DND-41 (cell line): ENCODE results near the gene LMNTD1.

Experiments used
- ATAC-seq: fragments of 200-7000 bp; cut with Tn5 transposase; 3 replicates; pipeline ENCODE4 v1.9.1; 2021; ENCODE audit warnings: low read depth; ENCODE audit not compliant: insufficient read depth
- DNase-seq: peaks from one replicate; pipeline ENCODE4 v3.0.0-alpha.2; 2020
- H2AFZ ChIP-seq: 2 replicates; pipeline ENCODE4 v1.6.0; 2012; ENCODE audit warnings: low read depth, low read length
- H3K27ac ChIP-seq: 2 replicates; pipeline ENCODE4 v1.5.1; 2012; ENCODE audit warnings: low read length, inconsistent platforms
- H3K27me3 ChIP-seq: fragments of 200-600 bp; sonication (generic); 2 replicates; pipeline ENCODE4 v1.6.0; 2012; ENCODE audit warnings: low read length, mild to moderate bottlenecking, inconsistent platforms; ENCODE audit not compliant: insufficient read depth, poor library complexity
- H3K36me3 ChIP-seq: 2 replicates; pipeline ENCODE4 v1.5.1; 2012; ENCODE audit warnings: low read length, inconsistent platforms; ENCODE audit not compliant: insufficient read depth
- H3K4me1 ChIP-seq: 2 replicates; pipeline ENCODE4 v1.5.1; 2012; ENCODE audit warnings: mild to moderate bottlenecking, low read length; ENCODE audit not compliant: insufficient read depth
- H3K4me2 ChIP-seq: 2 replicates; pipeline ENCODE4 v1.6.0; 2012; ENCODE audit warnings: mild to moderate bottlenecking, moderate library complexity, low read length, inconsistent platforms; ENCODE audit not compliant: insufficient read depth
- H3K4me3 ChIP-seq, 2 experiments: fragments of 200-600 bp in 1 of 2; shearing (Covaris generic) in 1 of 2; 2 replicates each; pipeline ENCODE4 v1.5.1; 2012 to 2016; ENCODE audit warnings: inconsistent platforms in 2 of 2, low read length in 2 of 2, mild to moderate bottlenecking in 2 of 2, low read depth in 1 of 2, moderate library complexity in 1 of 2
- H3K79me2 ChIP-seq: 2 replicates; pipeline ENCODE4 v1.6.0; 2012; ENCODE audit warnings: low read length, inconsistent platforms; ENCODE audit not compliant: insufficient read depth
- H3K9ac ChIP-seq: 2 replicates; pipeline ENCODE4 v1.6.0; 2012; ENCODE audit warnings: low read depth, mild to moderate bottlenecking, inconsistent platforms, low read length, moderate library complexity
- H3K9me3 ChIP-seq: 2 replicates; pipeline ENCODE4 v1.5.1; 2012; ENCODE audit warnings: low read length, moderate library complexity, mild to moderate bottlenecking, inconsistent platforms; ENCODE audit not compliant: insufficient read depth, severe bottlenecking
- H4K20me1 ChIP-seq: 2 replicates; pipeline ENCODE4 v1.6.0; 2012; ENCODE audit warnings: low read length; ENCODE audit not compliant: insufficient read depth
- EZH2 ChIP-seq: IDR thresholded peaks from 3 replicates; pipeline ENCODE4 v1.6.1; 2012; ENCODE audit warnings: borderline replicate concordance, low read depth, mild to moderate bottlenecking, moderate library complexity, low read length, inconsistent platforms; ENCODE audit not compliant: severe bottlenecking
- TF ChIP-seq, protein P1 (sequence below): IDR thresholded peaks from 2 replicates; pipeline ENCODE4 v1.5.1; 2012; ENCODE audit warnings: borderline replicate concordance, low read length, moderate library complexity, mild to moderate bottlenecking; ENCODE audit not compliant: poor library complexity, severe bottlenecking; ENCODE audit errors: extremely low read depth

The LMNTD1 gene

DNA sequence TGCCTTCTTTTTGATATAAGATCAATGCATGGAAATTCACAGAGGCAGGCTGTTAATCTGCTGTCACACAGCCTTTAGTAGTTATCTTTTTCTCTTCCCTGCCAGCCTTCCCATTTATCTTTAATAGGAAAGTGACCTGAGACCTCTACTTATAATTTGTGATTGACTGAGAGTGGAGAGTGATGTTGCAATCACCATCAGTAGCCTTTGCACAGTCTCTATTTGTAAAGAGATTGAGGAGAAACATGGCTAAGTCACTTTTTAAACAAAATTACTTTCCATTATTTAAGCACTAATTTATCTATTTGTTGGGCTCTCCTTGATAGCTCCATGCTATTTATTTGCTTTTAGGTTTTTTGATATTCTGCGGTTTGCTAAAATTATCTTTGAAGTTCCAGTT lies 19.9 kb downstream of the LMNTD1 start:
- TF ChIP-seq, protein P1, sequence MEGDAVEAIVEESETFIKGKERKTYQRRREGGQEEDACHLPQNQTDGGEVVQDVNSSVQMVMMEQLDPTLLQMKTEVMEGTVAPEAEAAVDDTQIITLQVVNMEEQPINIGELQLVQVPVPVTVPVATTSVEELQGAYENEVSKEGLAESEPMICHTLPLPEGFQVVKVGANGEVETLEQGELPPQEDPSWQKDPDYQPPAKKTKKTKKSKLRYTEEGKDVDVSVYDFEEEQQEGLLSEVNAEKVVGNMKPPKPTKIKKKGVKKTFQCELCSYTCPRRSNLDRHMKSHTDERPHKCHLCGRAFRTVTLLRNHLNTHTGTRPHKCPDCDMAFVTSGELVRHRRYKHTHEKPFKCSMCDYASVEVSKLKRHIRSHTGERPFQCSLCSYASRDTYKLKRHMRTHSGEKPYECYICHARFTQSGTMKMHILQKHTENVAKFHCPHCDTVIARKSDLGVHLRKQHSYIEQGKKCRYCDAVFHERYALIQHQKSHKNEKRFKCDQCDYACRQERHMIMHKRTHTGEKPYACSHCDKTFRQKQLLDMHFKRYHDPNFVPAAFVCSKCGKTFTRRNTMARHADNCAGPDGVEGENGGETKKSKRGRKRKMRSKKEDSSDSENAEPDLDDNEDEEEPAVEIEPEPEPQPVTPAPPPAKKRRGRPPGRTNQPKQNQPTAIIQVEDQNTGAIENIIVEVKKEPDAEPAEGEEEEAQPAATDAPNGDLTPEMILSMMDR, result no peak
- no peak for TF ChIP-seq EZH2
- DNase-seq, result no peak
- Histone ChIP-seq H3K4me1 (no peaks in the 10 kb centered on the region), H4K20me1 (no peaks in the 10 kb centered on the region), H3K27me3 (no peaks in the 10 kb centered on the region), H3K27ac (no peak overlapping the region), H3K9me3 (no peaks in the 10 kb centered on the region), H3K4me3 (no peak overlapping the region), H2AFZ (no peak overlapping the region), H3K9ac (no peak overlapping the region), H3K79me2 (no peaks in the 10 kb centered on the region), H3K36me3 (no peaks in the 10 kb centered on the region), H3K4me2 (no peak overlapping the region)
- ATAC-seq, result no peak

DNA sequence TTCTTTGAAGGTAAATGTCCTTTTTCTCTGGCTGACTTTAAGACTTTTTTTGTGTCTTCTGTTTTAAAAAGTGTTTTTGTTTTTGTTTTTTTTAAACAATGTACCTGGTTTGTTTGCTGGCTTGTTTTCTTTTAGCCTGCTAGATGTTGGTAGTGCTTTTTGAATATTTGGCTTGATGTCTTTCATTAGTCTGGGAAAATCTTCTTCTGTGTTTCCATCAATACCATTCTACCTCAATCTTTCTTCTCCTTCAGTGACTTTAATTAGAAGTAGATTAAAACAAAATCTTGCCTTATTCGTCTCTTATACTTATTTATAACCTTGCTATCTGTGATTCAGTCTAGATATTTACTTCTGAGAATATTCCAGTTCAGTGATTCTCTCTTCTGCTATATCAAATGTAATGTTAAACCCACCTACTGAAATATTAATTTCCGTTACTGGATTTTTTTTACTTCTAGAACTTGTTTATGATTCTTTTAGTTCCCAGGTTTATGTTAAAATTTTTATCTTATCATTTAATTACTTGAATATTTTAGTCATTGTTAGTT lies 21.5 kb downstream of the LMNTD1 start:
- Histone ChIP-seq H2AFZ (no peak overlapping the region), H3K27ac (no peak overlapping the region), H3K9me3 (no peaks in the 10 kb centered on the region), H3K4me3 (no peak overlapping the region), H3K79me2 (no peaks in the 10 kb centered on the region), H4K20me1 (no peaks in the 10 kb centered on the region), H3K9ac (no peak overlapping the region), H3K4me1 (no peaks in the 10 kb centered on the region), H3K27me3 (no peaks in the 10 kb centered on the region), H3K4me2 (no peak overlapping the region), H3K36me3 (no peaks in the 10 kb centered on the region)
- ATAC-seq (no peak), DNase-seq (no peak)
- TF ChIP-seq EZH2, result no peak
- TF ChIP-seq, protein P1, result no peak

DNA sequence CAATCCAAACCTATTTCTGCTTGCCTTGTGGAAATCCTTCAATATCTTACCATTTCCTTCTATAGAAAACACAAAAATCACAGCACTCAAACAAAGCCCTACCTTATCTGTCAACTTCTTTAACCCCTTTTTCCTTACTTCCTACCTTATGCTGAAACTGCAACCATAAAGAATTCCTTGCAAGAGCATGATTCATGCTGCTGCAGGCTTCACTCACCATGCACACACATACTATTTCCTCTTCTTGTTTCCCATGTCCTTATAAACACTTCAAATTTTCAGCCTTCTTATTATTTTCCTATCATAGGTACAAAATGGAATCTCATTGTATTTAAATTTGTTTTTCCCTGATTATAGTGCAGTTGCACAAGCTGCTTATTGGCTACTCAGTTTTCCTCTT lies 23.3 kb downstream of the LMNTD1 start:
- Histone ChIP-seq H3K27me3 (no peaks in the 10 kb centered on the region), H3K4me3 (no peak overlapping the region), H2AFZ (no peak overlapping the region), H3K27ac (no peak overlapping the region), H3K4me2 (no peak overlapping the region), H3K79me2 (no peaks in the 10 kb centered on the region), H3K4me1 (no peaks in the 10 kb centered on the region), H3K9me3 (no peaks in the 10 kb centered on the region), H4K20me1 (no peaks in the 10 kb centered on the region), H3K9ac (no peak overlapping the region), H3K36me3 (no peaks in the 10 kb centered on the region)
- no peak for TF ChIP-seq EZH2
- TF ChIP-seq, protein P1, result no peak
- ATAC-seq (no peak), DNase-seq (no peak)

DNA sequence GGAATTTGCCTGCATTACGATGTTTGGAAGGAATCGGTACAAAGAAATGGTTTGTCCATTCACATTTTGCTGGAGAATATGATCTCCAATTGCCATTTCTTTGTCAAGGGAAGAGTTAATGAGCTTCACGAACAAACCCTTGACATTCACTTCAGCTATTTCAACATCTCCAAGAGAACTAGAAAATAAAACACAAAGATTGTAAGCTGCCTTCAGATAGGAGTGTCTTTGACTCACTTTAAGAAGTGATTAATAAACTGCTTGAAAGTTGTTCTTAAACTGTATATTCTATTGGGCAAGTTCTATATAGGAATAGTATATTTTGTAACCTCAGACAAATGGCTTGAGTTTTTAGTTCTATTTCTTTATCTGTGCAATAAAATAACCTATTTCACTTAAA lies 26.3 kb downstream of the LMNTD1 start:
- Histone ChIP-seq H3K9ac (no peak overlapping the region), H3K9me3 (no peaks in the 10 kb centered on the region), H2AFZ (no peak overlapping the region), H3K27ac (no peak overlapping the region), H3K36me3 (no peaks in the 10 kb centered on the region), H3K4me1 (no peaks in the 10 kb centered on the region), H3K79me2 (no peaks in the 10 kb centered on the region), H3K4me3 (no peak overlapping the region), H3K4me2 (no peak overlapping the region), H3K27me3 (no peaks in the 10 kb centered on the region), H4K20me1 (no peaks in the 10 kb centered on the region)
- ATAC-seq (no peak), DNase-seq (no peak)
- no peak for TF ChIP-seq EZH2
- TF ChIP-seq, protein P1, result no peak
